ENCODE measurements around the gene RPTOR. TPM values are rescaled to one million over a fixed set of nuclear protein-coding genes. Genes with fewer than 3 reads are reported as not detected.

Gene RPTOR
- total RNA-seq, 1 experiment from 2014 or later, result 25.1 TPM

- Histone ChIP-seq H3K9ac (ENCODE audit: extremely low read depth, insufficient read length, low read length) (no peak overlapping the region), H2BK5ac (ENCODE audit: insufficient read length, low read length) (no peak overlapping the region), H3K4me1 (ENCODE audit: insufficient read depth, low read length) (no peaks in the 10 kb centered on the region), H3K27ac (ENCODE audit: insufficient read length, low read depth, low read length) (no peak overlapping the region), H4K20me1 (ENCODE audit: control insufficient read depth, insufficient read depth, insufficient read length) (no peaks in the 10 kb centered on the region), H3K14ac (ENCODE audit: insufficient read depth, low read length) (no peak overlapping the region), H3T11ph (ENCODE audit: low read length) (no peak overlapping the region), H2AK5ac (ENCODE audit: insufficient read length, low read length) (no peak overlapping the region), H2BK20ac (ENCODE audit: low read depth, low read length, poor library complexity, severe bottlenecking) (no peak overlapping the region), H3K4ac (ENCODE audit: low read depth, low read length) (no peak overlapping the region), H2BK15ac (ENCODE audit: low read depth, low read length) (no peak overlapping the region), H4K5ac (ENCODE audit: insufficient read length, low read depth, low read length) (no peak overlapping the region), H4K8ac (replicated peaks; ENCODE audit: insufficient read length, low read depth, low read length) (no peak overlapping the region), H3K18ac (ENCODE audit: insufficient read length, low read depth, low read length) (no peak overlapping the region), H3K56ac (ENCODE audit: insufficient read length, low read depth, low read length) (no peak overlapping the region), H2BK12ac (ENCODE audit: insufficient read length, low read depth, low read length) (no peak overlapping the region), H4K91ac (ENCODE audit: insufficient read length, low read depth, low read length) (no peak overlapping the region), H3K23ac (ENCODE audit: insufficient read length, low read depth, low read length) (no peak overlapping the region), H3K23me2 (ENCODE audit: insufficient read length, low read depth, low read length, poor library complexity, severe bottlenecking) (no peaks in the 10 kb centered on the region), H3K27me3 (ENCODE audit: insufficient read depth, low read length) (no peaks in the 10 kb centered on the region), H3K79me1 (ENCODE audit: insufficient read depth, low read depth, low read length, poor library complexity, severe bottlenecking) (no peaks in the 10 kb centered on the region), H3K79me2 (ENCODE audit: insufficient read depth, low read length) (no peaks in the 10 kb centered on the region), H2AFZ (ENCODE audit: low read length) (no peak overlapping the region), H2BK120ac (ENCODE audit: low read depth, low read length, poor library complexity, severe bottlenecking) (no peak overlapping the region), H3K9me3 (ENCODE audit: control insufficient read depth, low read depth, low read length) (no peaks in the 10 kb centered on the region), H3K4me2 (ENCODE audit: insufficient read depth, insufficient read length, low read length) (no peak overlapping the region)
- no peak for TF ChIP-seq CTCF (conservative IDR thresholded peaks at IDR 0.05)
- Mint-ChIP-seq H3K27ac (no peak overlapping the region), H3K4me3 (no peak overlapping the region), H3K4me1 (peaks cover 6 to 22% of the 10 kb centered on the region in 2 experiments), H3K27me3 (ENCODE audit: low read depth) (peaks cover 26% of the 10 kb centered on the region), H3K9me3 (no peaks in the 10 kb centered on the region), H3K36me3 (ENCODE audit: insufficient read depth in 1 of 3, low read depth in 3 of 3) (no peaks in the 10 kb centered on the region)
- DNase-seq, result no peak
- no CpG with 5 or more reads among the region's 2 CpGs for WGBS (ENCODE audit: extremely low coverage, insufficient read length, low lambda C conversion rate)
Observed at GRCh38 chr17:80935526-80935925, 390.9 kb downstream of the RPTOR start.

Measured in H9 (cell line).